PC-3 (cell line): ENCODE results near the gene TUSC2. TPM values are rescaled to one million over a fixed set of nuclear protein-coding genes. Genes with fewer than 3 reads are reported as not detected.

Source experiments
- ATAC-seq: fragments of 200-7000 bp; cut with Tn5 transposase; 2 replicates; pipeline ENCODE4 v1.9.1; 2020; ENCODE audit warnings: mild to moderate bottlenecking, moderate library complexity
- BruUV-seq: library from RNA; stranded (reverse); fragments of 400-500 nt; replicated peaks from 2 replicates; lab custom pipeline; 2021; lab: Mats Ljungman, UMichigan
- CTCF ChIA-PET: fragments of 300-600 bp; sonication (Branson Sonifier 250); formaldehyde crosslinking; loops from one replicate; lab custom pipeline; 2022; ENCODE audit warnings: antibody characterized with exemption; lab: Charles Lee
- POLR2A ChIA-PET: fragments of 300-600 bp; sonication (Branson Sonifier 250); formaldehyde crosslinking; loops from one replicate; lab custom pipeline; 2022; ENCODE audit warnings: antibody characterized with exemption; ENCODE audit not compliant: unreplicated experiment; lab: Charles Lee
- DNase-seq: peaks from one replicate; pipeline ENCODE4 v3.0.0-alpha.2; 2015
- H2AFZ ChIP-seq: fragments of 300-600 bp; sonication (generic); 2 replicates; pipeline ENCODE4 v1.6.0; 2016; ENCODE audit warnings: antibody characterized with exemption, low read length
- H3F3A ChIP-seq: fragments of 300-600 bp; sonication (generic); one replicate; pipeline ENCODE4 v1.6.0; 2017; ENCODE audit warnings: antibody characterized with exemption, low read length, control low read depth, mild to moderate bottlenecking; ENCODE audit not compliant: unreplicated experiment
- H3K27ac ChIP-seq: fragments of 300-600 bp; sonication (generic); 2 replicates; pipeline ENCODE4 v1.5.1; 2016; ENCODE audit warnings: mild to moderate bottlenecking, low read length
- H3K27me3 ChIP-seq: fragments of 300-600 bp; sonication (generic); 2 replicates; pipeline ENCODE4 v1.6.1; 2016; ENCODE audit warnings: low read length, mixed read lengths
- H3K36me3 ChIP-seq: fragments of 300-600 bp; sonication (generic); 2 replicates; pipeline ENCODE4 v1.6.1; 2016; ENCODE audit warnings: low read depth, mixed run types, low read length, mixed read lengths
- H3K4me1 ChIP-seq: fragments of 300-600 bp; sonication (generic); 2 replicates; pipeline ENCODE4 v1.5.1; 2016; ENCODE audit warnings: low read length; ENCODE audit not compliant: insufficient read depth
- H3K4me2 ChIP-seq: fragments of 300-600 bp; sonication (generic); 2 replicates; pipeline ENCODE4 v1.6.0; 2016; ENCODE audit warnings: low read length
- H3K4me3 ChIP-seq: fragments of 300-600 bp; sonication (generic); 2 replicates; pipeline ENCODE4 v1.5.1; 2016; ENCODE audit warnings: mild to moderate bottlenecking, low read length, mixed read lengths
- H3K79me2 ChIP-seq: fragments of 300-600 bp; sonication (generic); 2 replicates; pipeline ENCODE4 v1.6.1; 2017; ENCODE audit warnings: low read length, mixed read lengths
- H3K9ac ChIP-seq: fragments of 300-600 bp; sonication (generic); 2 replicates; pipeline ENCODE4 v1.6.0; 2016; ENCODE audit warnings: mild to moderate bottlenecking, low read length
- H3K9me2 ChIP-seq: fragments of 300-600 bp; sonication (generic); replicated peaks from 2 replicates; pipeline ENCODE4 v1.6.1; 2016; ENCODE audit warnings: mixed run types, low read length, mixed read lengths
- H3K9me3 ChIP-seq: fragments of 300-600 bp; sonication (generic); 2 replicates; pipeline ENCODE4 v1.6.1; 2016; ENCODE audit warnings: low read length, mixed read lengths
- H4K20me1 ChIP-seq: fragments of 300-600 bp; sonication (generic); 2 replicates; pipeline ENCODE4 v1.6.1; 2016; ENCODE audit warnings: low read length, mixed read lengths
- CTCF ChIP-seq: fragments of 300-600 bp; sonication (generic); conservative IDR thresholded peaks from 2 replicates; pipeline ENCODE4 v1.5.1; 2017; ENCODE audit warnings: antibody characterized with exemption, low read depth, mild to moderate bottlenecking, low read length
- EZH2 ChIP-seq: fragments of 300-600 bp; sonication (generic); IDR thresholded peaks from one replicate; pipeline ENCODE4 v1.6.1; 2017; ENCODE audit warnings: antibody characterized with exemption, mild to moderate bottlenecking, low read length; ENCODE audit not compliant: unreplicated experiment
- EZH2phosphoT487 ChIP-seq: fragments of 300-600 bp; sonication (generic); IDR thresholded peaks from 2 replicates; pipeline ENCODE4 v1.6.1; 2018; ENCODE audit warnings: mild to moderate bottlenecking, antibody characterized with exemption, low read length, borderline replicate concordance
- intact Hi-C: fragments of 100-400 bp; cut with micrococcal nuclease; formaldehyde crosslinking; loops from 2 replicates; pipeline ENCODE4 v1.9.0; 2023
- total RNA-seq: library from RNA; depleted of rRNA; stranded (reverse); fragments of >200 nt; gene quantifications from 2 replicates; pipeline ENCODE4 v1.2.3, GENCODE V29; 2014

Gene TUSC2
- total RNA-seq, 1 experiment from 2014 or later = 143 TPM

- TF ChIP-seq EZH2phosphoT487 = no peak
- TF ChIP-seq EZH2 = no peak
- no peak for TF ChIP-seq CTCF
- no peaks in the 10 kb centered on the region for H3K27me3 ChIP-seq
These were observed 46.6 kb upstream of the TUSC2 start for GRCh38 chr3:50374363-50375257.

GRCh38 chr3:50373146-50374051 lies 45.4 kb upstream of the TUSC2 start:
- no peak overlapping the region for H3K4me2 ChIP-seq
- ChIA-PET CTCF (no interaction called here), POLR2A (no interaction called here)
- no peaks in the 10 kb centered on the region for H3K27me3 ChIP-seq
- no peaks in the 10 kb centered on the region for H3K4me1 ChIP-seq
- no peaks in the 10 kb centered on the region for H3K9me3 ChIP-seq
- no peak for TF ChIP-seq EZH2
- no peak for TF ChIP-seq CTCF
- TF ChIP-seq EZH2phosphoT487 = no peak
- intact Hi-C loops = no loop called here
- H3F3A ChIP-seq = no peaks in the 10 kb centered on the region
- H3K9ac ChIP-seq = no peak overlapping the region
- H3K79me2 ChIP-seq = no peaks in the 10 kb centered on the region
- H3K9me2 ChIP-seq = no peaks in the 10 kb centered on the region
- no peaks in the 10 kb centered on the region for H4K20me1 ChIP-seq
- no peak overlapping the region for H3K27ac ChIP-seq
- no peak overlapping the region for H3K4me3 ChIP-seq
- no TSS peak for BruUV-seq
- H3K36me3 ChIP-seq = no peaks in the 10 kb centered on the region
- ATAC-seq (no peak), DNase-seq (no peak)
- no peak overlapping the region for H2AFZ ChIP-seq

More at GRCh38 chr3:50374363-50375257, 46.6 kb upstream of the TUSC2 start:
- no peak overlapping the region for H3K9ac ChIP-seq
- H3F3A ChIP-seq = no peaks in the 10 kb centered on the region
- H2AFZ ChIP-seq = no peak overlapping the region
- ATAC-seq = no peak
- H3K9me2 ChIP-seq = no peaks in the 10 kb centered on the region
- CTCF ChIA-PET = no interaction called here
- H3K9me3 ChIP-seq = no peaks in the 10 kb centered on the region
- H3K79me2 ChIP-seq = no peaks in the 10 kb centered on the region
- H3K4me1 ChIP-seq = no peaks in the 10 kb centered on the region
- no peak overlapping the region for H3K4me2 ChIP-seq
- POLR2A ChIA-PET = no interaction called here
- no peaks in the 10 kb centered on the region for H3K36me3 ChIP-seq
- BruUV-seq = no TSS peak
- no peak overlapping the region for H3K4me3 ChIP-seq
- no peak for DNase-seq
- intact Hi-C loops = no loop called here
- no peak overlapping the region for H3K27ac ChIP-seq
- H4K20me1 ChIP-seq = no peaks in the 10 kb centered on the region
